SK-N-SH treated with all-trans-retinoic acid at 6 μM for 48 hours (cell line): Measurements from ENCODE around the gene SLX4IP.
A peak's percentile ranks its signal among the peaks of the same experiment; 100 is the strongest.

ENCODE experiments used
- ATAC-seq: fragments of 200-7000 bp; cut with Tn5 transposase; 3 replicates; pipeline ENCODE4 v1.9.1; 2020; ENCODE audit warnings: mild to moderate bottlenecking, moderate library complexity
- ARNTL ChIP-seq: fragments of 450-650 bp; formaldehyde crosslinking; IDR thresholded peaks from 2 replicates; pipeline ENCODE4 v1.5.0; 2020; ENCODE audit warnings: low read depth, mild to moderate bottlenecking, moderate library complexity, borderline replicate concordance
- BACH2 ChIP-seq: fragments of 250-450 bp; sonication (Bioruptor Pico); IDR thresholded peaks from 2 replicates; pipeline ENCODE4 v1.9.0; 2021; ENCODE audit warnings: mild to moderate bottlenecking, borderline replicate concordance
- GLIS3 ChIP-seq: fragments of 250-450 bp; sonication (Bioruptor Pico); IDR thresholded peaks from 2 replicates; pipeline ENCODE4 v1.5.0; 2020; ENCODE audit warnings: mild to moderate bottlenecking, moderate library complexity
- ISL1 ChIP-seq: fragments of 250-450 bp; sonication (Bioruptor Pico); IDR thresholded peaks from 2 replicates; pipeline ENCODE4 v2.1.2; 2022; ENCODE audit warnings: mild to moderate bottlenecking, moderate library complexity
- OSR1 ChIP-seq: fragments of 250-450 bp; sonication (Bioruptor Pico); IDR thresholded peaks from 2 replicates; pipeline ENCODE4 v1.8.0; 2022; ENCODE audit warnings: moderate library complexity, mild to moderate bottlenecking, inconsistent platforms
- PPARA ChIP-seq: fragments of 250-450 bp; sonication (Bioruptor Pico); IDR thresholded peaks from 2 replicates; pipeline ENCODE4 v1.5.0; 2020; ENCODE audit warnings: mild to moderate bottlenecking, borderline replicate concordance
- RARB ChIP-seq: fragments of 250-450 bp; sonication (Bioruptor Pico); IDR thresholded peaks from 2 replicates; pipeline ENCODE4 v1.8.0; 2021; ENCODE audit warnings: mild to moderate bottlenecking, moderate library complexity
- TCF4 ChIP-seq: fragments of 250-450 bp; sonication (Bioruptor Pico); IDR thresholded peaks from 2 replicates; pipeline ENCODE4 v1.8.0; 2021; ENCODE audit warnings: mild to moderate bottlenecking, moderate library complexity, borderline replicate concordance
- ZC3H10 ChIP-seq: fragments of 250-450 bp; sonication (Bioruptor Pico); IDR thresholded peaks from 2 replicates; pipeline ENCODE4 v1.5.1; 2021; ENCODE audit warnings: mild to moderate bottlenecking, moderate library complexity
- ZFP30 ChIP-seq: fragments of 450-650 bp; formaldehyde crosslinking; IDR thresholded peaks from 2 replicates; pipeline ENCODE4 v1.5.0; 2022; ENCODE audit warnings: mild to moderate bottlenecking, moderate library complexity
- ZNF565 ChIP-seq: fragments of 450-650 bp; formaldehyde crosslinking; conservative IDR thresholded peaks from 2 replicates; pipeline ENCODE4 v1.5.0; 2020; ENCODE audit warnings: low read depth, mild to moderate bottlenecking, moderate library complexity
- ZNF8 ChIP-seq: fragments of 450-650 bp; formaldehyde crosslinking; IDR thresholded peaks from 2 replicates; pipeline ENCODE4 v1.5.0; 2020; ENCODE audit warnings: mild to moderate bottlenecking, moderate library complexity
- TF ChIP-seq, protein P1 (sequence below): fragments of 250-450 bp; sonication (Bioruptor Pico); IDR thresholded peaks from 2 replicates; pipeline ENCODE4 v1.5.1; 2021; ENCODE audit warnings: mild to moderate bottlenecking, moderate library complexity
- TF ChIP-seq, protein P2 (sequence below): fragments of 250-450 bp; sonication (Bioruptor Pico); IDR thresholded peaks from 2 replicates; pipeline ENCODE4 v1.8.0; 2021; ENCODE audit warnings: low read depth, mild to moderate bottlenecking, moderate library complexity, borderline replicate concordance
- TF ChIP-seq, protein P3 (sequence below): fragments of 250-450 bp; sonication (Bioruptor Pico); IDR thresholded peaks from 2 replicates; pipeline ENCODE4 v1.5.1; 2020; ENCODE audit warnings: low read depth, mild to moderate bottlenecking, moderate library complexity
- TF ChIP-seq, protein P4 (sequence below): fragments of 250-450 bp; sonication (Bioruptor Pico); IDR thresholded peaks from 2 replicates; pipeline ENCODE4 v1.8.0; 2020; ENCODE audit warnings: mild to moderate bottlenecking, moderate library complexity, borderline replicate concordance

Gene SLX4IP

DNA sequence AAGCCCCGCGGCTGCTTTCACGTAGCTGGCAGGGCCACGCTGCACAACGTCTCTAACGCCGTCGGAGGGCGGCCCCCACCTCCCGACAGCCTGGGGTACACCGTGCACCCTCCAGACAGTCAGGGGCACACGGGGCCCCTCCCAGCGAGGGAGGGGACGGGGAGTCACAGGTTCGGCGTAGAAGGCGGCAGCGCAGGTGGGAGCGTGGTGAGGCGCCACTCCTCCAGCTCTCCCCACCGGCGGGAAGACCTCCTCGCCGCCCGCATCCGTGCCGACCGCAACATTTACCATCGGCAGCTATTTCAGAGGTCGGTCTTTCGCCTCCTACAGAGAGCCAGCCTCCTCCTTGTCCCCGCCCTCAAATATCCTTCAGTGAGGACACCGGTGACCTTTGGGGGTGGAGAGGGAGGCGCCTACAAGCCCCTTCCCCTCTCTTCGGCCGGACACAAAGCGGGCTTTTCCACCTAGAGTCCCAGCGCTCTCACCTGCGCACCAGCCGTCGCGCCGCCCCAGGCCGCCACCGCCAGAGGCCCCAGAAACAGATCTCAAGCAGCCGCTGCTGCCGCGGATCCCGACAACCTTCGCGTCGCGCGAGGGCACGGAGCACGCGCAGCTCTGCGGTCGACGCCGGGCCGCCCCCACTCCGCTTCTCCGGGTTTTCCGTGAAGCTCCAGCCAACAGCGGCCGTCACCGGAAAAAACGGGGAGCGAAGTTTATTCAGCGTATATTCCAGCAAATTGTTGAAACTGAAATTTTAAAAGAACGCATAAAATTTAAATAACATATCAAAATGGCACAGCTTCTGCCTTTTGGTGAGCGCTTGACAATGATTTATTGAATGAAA lies 1.3 kb upstream of the SLX4IP start, which contains the start of gene MKKS (continued):
- TF ChIP-seq, protein P1, sequence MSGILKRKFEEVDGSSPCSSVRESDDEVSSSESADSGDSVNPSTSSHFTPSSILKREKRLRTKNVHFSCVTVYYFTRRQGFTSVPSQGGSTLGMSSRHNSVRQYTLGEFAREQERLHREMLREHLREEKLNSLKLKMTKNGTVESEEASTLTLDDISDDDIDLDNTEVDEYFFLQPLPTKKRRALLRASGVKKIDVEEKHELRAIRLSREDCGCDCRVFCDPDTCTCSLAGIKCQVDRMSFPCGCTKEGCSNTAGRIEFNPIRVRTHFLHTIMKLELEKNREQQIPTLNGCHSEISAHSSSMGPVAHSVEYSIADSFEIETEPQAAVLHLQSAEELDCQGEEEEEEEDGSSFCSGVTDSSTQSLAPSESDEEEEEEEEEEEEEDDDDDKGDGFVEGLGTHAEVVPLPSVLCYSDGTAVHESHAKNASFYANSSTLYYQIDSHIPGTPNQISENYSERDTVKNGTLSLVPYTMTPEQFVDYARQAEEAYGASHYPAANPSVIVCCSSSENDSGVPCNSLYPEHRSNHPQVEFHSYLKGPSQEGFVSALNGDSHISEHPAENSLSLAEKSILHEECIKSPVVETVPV (CRISPR knock-in tag), result no peak
- TF ChIP-seq ZNF565 (CRISPR knock-in tag), result no peak
- TF ChIP-seq, all 23 proteins: peak for 0

DNA sequence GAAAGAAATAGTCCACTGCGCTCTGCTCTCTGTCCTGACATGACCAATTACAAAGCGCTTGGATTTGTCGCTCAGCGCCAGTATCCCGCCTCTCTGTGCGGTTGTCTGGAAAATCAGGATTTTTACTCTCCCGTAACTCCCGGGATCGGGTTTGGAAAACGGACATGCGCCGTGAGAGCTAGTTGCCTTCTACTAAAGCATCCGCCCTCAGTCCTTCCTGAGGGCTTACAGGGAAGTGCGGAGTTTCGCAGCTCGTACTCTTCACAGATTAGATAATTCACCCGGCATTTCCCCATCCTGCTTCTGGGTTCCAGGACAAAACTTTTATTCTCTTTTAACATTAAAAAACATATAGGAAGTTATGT lies 656 bp upstream of the SLX4IP start:
- peak; percentile 82 for ATAC-seq
- TF ChIP-seq, protein P1 (CRISPR knock-in tag), result no peak
- no peak for TF ChIP-seq TCF4 (CRISPR knock-in tag)
- TF ChIP-seq, protein P2, sequence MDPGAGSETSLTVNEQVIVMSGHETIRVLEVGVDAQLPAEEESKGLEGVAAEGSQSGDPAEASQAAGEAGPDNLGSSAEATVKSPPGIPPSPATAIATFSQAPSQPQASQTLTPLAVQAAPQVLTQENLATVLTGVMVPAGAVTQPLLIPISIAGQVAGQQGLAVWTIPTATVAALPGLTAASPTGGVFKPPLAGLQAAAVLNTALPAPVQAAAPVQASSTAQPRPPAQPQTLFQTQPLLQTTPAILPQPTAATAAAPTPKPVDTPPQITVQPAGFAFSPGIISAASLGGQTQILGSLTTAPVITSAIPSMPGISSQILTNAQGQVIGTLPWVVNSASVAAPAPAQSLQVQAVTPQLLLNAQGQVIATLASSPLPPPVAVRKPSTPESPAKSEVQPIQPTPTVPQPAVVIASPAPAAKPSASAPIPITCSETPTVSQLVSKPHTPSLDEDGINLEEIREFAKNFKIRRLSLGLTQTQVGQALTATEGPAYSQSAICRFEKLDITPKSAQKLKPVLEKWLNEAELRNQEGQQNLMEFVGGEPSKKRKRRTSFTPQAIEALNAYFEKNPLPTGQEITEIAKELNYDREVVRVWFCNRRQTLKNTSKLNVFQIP (CRISPR knock-in tag), result no peak
- TF ChIP-seq GLIS3, result no peak
- TF ChIP-seq ZNF8 (CRISPR knock-in tag), result no peak
- TF ChIP-seq PPARA (CRISPR knock-in tag), result no peak
- no peak for TF ChIP-seq ZFP30 (CRISPR knock-in tag)

DNA sequence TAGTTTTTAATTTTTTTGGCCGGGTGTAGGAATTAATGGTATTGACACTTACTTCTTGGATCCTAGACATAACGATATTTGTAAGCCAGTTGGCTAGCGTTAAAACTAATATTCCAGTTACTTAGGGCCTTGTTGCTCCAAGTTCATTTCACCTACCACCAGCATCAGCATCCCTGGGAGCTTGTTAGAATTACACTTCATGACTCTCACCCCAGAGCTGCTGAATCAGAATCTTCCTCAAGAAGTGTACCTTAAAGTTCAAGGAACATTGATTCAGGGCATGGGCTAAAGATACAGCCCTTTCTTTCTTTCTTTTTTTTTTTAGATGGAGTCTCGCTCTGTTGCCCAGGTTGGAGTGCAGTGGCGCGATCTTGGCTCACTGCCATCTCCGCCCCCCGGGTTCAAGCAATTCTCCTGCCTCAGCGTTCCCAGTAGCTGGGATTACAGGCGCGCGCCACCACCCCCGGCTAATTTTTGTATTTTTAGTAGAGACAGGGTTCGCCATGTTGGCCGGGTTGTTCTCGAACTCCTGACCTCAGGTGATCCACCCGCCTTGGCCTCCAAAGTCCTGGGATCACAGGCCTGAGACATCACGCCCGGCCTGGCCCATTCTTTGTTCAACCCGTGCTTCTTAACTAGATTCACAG lies 1.1 kb downstream of the SLX4IP start:
- ATAC-seq, result no peak
- no peak for TF ChIP-seq ZNF565 (CRISPR knock-in tag)
- TF ChIP-seq ZNF8 (CRISPR knock-in tag), result no peak
- TF ChIP-seq GLIS3, result no peak
- TF ChIP-seq, protein P3, sequence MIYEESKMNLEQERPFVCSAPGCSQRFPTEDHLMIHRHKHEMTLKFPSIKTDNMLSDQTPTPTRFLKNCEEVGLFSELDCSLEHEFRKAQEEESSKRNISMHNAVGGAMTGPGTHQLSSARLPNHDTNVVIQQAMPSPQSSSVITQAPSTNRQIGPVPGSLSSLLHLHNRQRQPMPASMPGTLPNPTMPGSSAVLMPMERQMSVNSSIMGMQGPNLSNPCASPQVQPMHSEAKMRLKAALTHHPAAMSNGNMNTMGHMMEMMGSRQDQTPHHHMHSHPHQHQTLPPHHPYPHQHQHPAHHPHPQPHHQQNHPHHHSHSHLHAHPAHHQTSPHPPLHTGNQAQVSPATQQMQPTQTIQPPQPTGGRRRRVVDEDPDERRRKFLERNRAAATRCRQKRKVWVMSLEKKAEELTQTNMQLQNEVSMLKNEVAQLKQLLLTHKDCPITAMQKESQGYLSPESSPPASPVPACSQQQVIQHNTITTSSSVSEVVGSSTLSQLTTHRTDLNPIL, result no peak
- no peak for TF ChIP-seq TCF4 (CRISPR knock-in tag)
- TF ChIP-seq OSR1 (CRISPR knock-in tag), result no peak
- no peak for TF ChIP-seq ZC3H10 (CRISPR knock-in tag)
- TF ChIP-seq ISL1 (CRISPR knock-in tag), result no peak
- TF ChIP-seq, protein P4, sequence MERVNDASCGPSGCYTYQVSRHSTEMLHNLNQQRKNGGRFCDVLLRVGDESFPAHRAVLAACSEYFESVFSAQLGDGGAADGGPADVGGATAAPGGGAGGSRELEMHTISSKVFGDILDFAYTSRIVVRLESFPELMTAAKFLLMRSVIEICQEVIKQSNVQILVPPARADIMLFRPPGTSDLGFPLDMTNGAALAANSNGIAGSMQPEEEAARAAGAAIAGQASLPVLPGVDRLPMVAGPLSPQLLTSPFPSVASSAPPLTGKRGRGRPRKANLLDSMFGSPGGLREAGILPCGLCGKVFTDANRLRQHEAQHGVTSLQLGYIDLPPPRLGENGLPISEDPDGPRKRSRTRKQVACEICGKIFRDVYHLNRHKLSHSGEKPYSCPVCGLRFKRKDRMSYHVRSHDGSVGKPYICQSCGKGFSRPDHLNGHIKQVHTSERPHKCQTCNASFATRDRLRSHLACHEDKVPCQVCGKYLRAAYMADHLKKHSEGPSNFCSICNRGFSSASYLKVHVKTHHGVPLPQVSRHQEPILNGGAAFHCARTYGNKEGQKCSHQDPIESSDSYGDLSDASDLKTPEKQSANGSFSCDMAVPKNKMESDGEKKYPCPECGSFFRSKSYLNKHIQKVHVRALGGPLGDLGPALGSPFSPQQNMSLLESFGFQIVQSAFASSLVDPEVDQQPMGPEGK (CRISPR knock-in tag), result no peak
- no peak for TF ChIP-seq RARB (CRISPR knock-in tag)
- TF ChIP-seq PPARA (CRISPR knock-in tag), result no peak
- TF ChIP-seq ARNTL (CRISPR knock-in tag), result no peak
- no peak for TF ChIP-seq BACH2
- TF ChIP-seq, protein P1 (CRISPR knock-in tag), result no peak
- TF ChIP-seq, protein P2 (CRISPR knock-in tag), result no peak
- no peak for TF ChIP-seq ZFP30 (CRISPR knock-in tag)
